ENCODE measurements around the gene ADAMTS16. TPM values are rescaled to one million over a fixed set of nuclear protein-coding genes. Genes with fewer than 3 reads are reported as not detected.

Gene ADAMTS16
- total and polyA plus RNA-seq, 2 experiments from 2014 or later, result 2.8 to 15.4 TPM

DNA sequence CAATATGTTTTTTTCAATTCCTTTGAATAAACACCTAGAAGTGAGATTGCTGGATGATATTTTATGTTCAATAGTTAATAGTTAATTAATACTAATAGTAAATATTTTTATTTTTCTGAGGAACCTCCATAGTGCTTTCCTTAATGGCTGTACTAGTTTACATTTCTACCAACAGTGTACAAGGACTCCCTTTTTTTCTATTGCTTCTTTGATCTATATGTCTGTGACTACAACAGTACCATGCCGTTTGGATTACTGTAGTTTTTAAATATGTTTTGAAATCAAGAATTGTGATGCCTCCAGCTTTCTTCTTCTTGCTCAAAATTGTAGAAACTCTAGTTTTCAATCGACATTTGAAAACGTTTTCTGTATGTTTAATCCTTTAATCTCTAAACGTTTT, 39.5 kb upstream of the ADAMTS16 start:
- TF ChIP-seq ZNF114 (CRISPR knock-in tag; IDR thresholded peaks at IDR 0.05), result no peak
- no peak for TF ChIP-seq JUNB (IDR thresholded peaks at IDR 0.05; ENCODE audit: unreplicated experiment)
- TF ChIP-seq, protein P1, sequence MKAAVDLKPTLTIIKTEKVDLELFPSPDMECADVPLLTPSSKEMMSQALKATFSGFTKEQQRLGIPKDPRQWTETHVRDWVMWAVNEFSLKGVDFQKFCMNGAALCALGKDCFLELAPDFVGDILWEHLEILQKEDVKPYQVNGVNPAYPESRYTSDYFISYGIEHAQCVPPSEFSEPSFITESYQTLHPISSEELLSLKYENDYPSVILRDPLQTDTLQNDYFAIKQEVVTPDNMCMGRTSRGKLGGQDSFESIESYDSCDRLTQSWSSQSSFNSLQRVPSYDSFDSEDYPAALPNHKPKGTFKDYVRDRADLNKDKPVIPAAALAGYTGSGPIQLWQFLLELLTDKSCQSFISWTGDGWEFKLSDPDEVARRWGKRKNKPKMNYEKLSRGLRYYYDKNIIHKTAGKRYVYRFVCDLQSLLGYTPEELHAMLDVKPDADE (IDR thresholded peaks at IDR 0.05), result no peak
- TF ChIP-seq POLR2AphosphoS5 (IDR thresholded peaks at IDR 0.05; ENCODE audit: low read depth), result no peak
- TF ChIP-seq, protein P2, sequence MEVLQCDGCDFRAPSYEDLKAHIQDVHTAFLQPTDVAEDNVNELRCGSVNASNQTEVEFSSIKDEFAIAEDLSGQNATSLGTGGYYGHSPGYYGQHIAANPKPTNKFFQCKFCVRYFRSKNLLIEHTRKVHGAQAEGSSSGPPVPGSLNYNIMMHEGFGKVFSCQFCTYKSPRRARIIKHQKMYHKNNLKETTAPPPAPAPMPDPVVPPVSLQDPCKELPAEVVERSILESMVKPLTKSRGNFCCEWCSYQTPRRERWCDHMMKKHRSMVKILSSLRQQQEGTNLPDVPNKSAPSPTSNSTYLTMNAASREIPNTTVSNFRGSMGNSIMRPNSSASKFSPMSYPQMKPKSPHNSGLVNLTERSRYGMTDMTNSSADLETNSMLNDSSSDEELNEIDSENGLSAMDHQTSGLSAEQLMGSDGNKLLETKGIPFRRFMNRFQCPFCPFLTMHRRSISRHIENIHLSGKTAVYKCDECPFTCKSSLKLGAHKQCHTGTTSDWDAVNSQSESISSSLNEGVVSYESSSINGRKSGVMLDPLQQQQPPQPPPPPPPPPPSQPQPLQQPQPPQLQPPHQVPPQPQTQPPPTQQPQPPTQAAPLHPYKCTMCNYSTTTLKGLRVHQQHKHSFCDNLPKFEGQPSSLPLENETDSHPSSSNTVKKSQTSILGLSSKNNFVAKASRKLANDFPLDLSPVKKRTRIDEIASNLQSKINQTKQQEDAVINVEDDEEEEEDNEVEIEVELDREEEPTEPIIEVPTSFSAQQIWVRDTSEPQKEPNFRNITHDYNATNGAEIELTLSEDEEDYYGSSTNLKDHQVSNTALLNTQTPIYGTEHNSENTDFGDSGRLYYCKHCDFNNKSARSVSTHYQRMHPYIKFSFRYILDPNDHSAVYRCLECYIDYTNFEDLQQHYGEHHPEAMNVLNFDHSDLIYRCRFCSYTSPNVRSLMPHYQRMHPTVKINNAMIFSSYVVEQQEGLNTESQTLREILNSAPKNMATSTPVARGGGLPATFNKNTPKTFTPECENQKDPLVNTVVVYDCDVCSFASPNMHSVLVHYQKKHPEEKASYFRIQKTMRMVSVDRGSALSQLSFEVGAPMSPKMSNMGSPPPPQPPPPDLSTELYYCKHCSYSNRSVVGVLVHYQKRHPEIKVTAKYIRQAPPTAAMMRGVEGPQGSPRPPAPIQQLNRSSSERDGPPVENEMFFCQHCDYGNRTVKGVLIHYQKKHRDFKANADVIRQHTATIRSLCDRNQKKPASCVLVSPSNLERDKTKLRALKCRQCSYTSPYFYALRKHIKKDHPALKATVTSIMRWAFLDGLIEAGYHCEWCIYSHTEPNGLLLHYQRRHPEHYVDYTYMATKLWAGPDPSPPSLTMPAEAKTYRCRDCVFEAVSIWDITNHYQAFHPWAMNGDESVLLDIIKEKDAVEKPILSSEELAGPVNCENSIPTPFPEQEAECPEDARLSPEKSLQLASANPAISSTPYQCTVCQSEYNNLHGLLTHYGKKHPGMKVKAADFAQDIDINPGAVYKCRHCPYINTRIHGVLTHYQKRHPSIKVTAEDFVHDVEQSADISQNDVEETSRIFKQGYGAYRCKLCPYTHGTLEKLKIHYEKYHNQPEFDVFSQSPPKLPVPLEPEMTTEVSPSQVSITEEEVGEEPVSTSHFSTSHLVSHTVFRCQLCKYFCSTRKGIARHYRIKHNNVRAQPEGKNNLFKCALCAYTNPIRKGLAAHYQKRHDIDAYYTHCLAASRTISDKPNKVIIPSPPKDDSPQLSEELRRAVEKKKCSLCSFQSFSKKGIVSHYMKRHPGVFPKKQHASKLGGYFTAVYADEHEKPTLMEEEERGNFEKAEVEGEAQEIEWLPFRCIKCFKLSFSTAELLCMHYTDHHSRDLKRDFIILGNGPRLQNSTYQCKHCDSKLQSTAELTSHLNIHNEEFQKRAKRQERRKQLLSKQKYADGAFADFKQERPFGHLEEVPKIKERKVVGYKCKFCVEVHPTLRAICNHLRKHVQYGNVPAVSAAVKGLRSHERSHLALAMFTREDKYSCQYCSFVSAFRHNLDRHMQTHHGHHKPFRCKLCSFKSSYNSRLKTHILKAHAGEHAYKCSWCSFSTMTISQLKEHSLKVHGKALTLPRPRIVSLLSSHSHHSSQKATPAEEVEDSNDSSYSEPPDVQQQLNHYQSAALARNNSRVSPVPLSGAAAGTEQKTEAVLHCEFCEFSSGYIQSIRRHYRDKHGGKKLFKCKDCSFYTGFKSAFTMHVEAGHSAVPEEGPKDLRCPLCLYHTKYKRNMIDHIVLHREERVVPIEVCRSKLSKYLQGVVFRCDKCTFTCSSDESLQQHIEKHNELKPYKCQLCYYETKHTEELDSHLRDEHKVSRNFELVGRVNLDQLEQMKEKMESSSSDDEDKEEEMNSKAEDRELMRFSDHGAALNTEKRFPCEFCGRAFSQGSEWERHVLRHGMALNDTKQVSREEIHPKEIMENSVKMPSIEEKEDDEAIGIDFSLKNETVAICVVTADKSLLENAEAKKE (CRISPR knock-in tag; IDR thresholded peaks at IDR 0.05), result no peak
- no peak for TF ChIP-seq EZH2 (IDR thresholded peaks at IDR 0.05; ENCODE audit: low read depth, unreplicated experiment)
- TF ChIP-seq, protein P3, sequence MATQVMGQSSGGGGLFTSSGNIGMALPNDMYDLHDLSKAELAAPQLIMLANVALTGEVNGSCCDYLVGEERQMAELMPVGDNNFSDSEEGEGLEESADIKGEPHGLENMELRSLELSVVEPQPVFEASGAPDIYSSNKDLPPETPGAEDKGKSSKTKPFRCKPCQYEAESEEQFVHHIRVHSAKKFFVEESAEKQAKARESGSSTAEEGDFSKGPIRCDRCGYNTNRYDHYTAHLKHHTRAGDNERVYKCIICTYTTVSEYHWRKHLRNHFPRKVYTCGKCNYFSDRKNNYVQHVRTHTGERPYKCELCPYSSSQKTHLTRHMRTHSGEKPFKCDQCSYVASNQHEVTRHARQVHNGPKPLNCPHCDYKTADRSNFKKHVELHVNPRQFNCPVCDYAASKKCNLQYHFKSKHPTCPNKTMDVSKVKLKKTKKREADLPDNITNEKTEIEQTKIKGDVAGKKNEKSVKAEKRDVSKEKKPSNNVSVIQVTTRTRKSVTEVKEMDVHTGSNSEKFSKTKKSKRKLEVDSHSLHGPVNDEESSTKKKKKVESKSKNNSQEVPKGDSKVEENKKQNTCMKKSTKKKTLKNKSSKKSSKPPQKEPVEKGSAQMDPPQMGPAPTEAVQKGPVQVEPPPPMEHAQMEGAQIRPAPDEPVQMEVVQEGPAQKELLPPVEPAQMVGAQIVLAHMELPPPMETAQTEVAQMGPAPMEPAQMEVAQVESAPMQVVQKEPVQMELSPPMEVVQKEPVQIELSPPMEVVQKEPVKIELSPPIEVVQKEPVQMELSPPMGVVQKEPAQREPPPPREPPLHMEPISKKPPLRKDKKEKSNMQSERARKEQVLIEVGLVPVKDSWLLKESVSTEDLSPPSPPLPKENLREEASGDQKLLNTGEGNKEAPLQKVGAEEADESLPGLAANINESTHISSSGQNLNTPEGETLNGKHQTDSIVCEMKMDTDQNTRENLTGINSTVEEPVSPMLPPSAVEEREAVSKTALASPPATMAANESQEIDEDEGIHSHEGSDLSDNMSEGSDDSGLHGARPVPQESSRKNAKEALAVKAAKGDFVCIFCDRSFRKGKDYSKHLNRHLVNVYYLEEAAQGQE (IDR thresholded peaks at IDR 0.05; ENCODE audit: unreplicated experiment), result no peak
- TF ChIP-seq, protein P4, sequence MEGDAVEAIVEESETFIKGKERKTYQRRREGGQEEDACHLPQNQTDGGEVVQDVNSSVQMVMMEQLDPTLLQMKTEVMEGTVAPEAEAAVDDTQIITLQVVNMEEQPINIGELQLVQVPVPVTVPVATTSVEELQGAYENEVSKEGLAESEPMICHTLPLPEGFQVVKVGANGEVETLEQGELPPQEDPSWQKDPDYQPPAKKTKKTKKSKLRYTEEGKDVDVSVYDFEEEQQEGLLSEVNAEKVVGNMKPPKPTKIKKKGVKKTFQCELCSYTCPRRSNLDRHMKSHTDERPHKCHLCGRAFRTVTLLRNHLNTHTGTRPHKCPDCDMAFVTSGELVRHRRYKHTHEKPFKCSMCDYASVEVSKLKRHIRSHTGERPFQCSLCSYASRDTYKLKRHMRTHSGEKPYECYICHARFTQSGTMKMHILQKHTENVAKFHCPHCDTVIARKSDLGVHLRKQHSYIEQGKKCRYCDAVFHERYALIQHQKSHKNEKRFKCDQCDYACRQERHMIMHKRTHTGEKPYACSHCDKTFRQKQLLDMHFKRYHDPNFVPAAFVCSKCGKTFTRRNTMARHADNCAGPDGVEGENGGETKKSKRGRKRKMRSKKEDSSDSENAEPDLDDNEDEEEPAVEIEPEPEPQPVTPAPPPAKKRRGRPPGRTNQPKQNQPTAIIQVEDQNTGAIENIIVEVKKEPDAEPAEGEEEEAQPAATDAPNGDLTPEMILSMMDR (conservative IDR thresholded peaks at IDR 0.05; ENCODE audit: low read depth in 2 of 2), result no peak
- TF ChIP-seq EZH2phosphoT487 (IDR thresholded peaks at IDR 0.05; ENCODE audit: unreplicated experiment), result no peak
- no peak for DNase-seq (ENCODE audit: low spot score)
- no peak overlapping the region for H3K27ac ChIP-seq (ENCODE audit: low read depth)
- peaks cover 14% of the 10 kb centered on the region for H3K9me2 ChIP-seq (ENCODE audit: insufficient read depth)
- Mint-ChIP-seq H3K9me3 (peaks cover 8% of the 10 kb centered on the region; the same call in 2 of the 3 replicates), H3K36me3 (ENCODE audit: low read depth) (no peaks in the 10 kb centered on the region), H3K27me3 (ENCODE audit: insufficient read depth, low read depth, poor library complexity) (no peaks in the 10 kb centered on the region), H3K4me1 (no peaks in the 10 kb centered on the region), H3K4me3 (no peak overlapping the region), H3K27ac (no peak overlapping the region)
- no peaks in the 10 kb centered on the region for H3F3A ChIP-seq (replicated peaks; ENCODE audit: low read depth)
- no peaks in the 10 kb centered on the region for H3K79me2 ChIP-seq (replicated peaks; ENCODE audit: insufficient read depth)
- H4K20me1 ChIP-seq (replicated peaks; ENCODE audit: insufficient read depth), result no peaks in the 10 kb centered on the region
- H3K4me3 ChIP-seq, result no peak overlapping the region
- no peak overlapping the region for H3K4me2 ChIP-seq
- H3K27me3 ChIP-seq (ENCODE audit: insufficient read depth), result no peaks in the 10 kb centered on the region
- no peak overlapping the region for H2AFZ ChIP-seq
- ATAC-seq, result no peak
- H3K4me1 ChIP-seq (ENCODE audit: insufficient read depth), result no peaks in the 10 kb centered on the region
- H3K36me3 ChIP-seq (ENCODE audit: insufficient read depth), result no peaks in the 10 kb centered on the region
